Effector CD8-positive, alpha-beta T cell (primary cell): ENCODE measurements around the gene SIGLEC12.
"Not testable (repeated sequence)": the region's sequence is repeated elsewhere in the genome, so short reads cannot be mapped to it uniquely, and the experiment has no call there.

Experiments
- DNase-seq: peaks from one replicate; lab custom pipeline; 2025; lab: John Stamatoyannopoulos, UW

The SIGLEC12 gene

DNA sequence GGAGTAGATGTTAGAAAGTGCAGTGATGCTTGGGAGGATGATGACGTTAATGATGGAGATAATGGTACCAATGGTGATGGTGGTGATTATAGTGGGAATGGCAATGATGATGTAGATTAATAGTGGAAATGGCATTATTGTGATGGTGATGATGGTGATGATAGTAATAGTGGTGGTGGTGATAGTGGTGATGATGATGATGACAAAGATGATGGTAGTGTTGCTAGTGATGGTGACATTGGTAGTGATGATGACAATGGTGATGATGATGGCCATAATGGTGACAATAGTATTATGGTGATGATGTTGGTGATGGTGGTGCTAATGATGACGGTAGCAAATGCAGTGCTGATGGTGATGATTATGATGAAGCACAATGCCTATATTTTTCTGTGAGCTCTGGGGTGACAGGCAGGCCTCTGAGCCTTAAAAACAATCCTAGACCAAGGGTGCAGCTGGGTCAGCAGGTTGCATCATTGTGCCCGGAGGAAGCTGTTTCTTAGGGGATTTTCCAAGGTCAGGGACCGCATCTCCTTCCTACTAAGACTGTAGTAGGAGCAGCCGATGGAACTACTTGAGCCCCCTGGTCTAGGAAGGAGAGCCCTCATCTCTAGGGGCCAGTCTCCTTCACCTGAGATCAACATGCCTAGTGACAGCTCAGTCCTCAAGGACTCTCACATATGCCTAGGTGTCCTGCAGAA is 15.5 kb downstream of the SIGLEC12 start:
- DNase-seq = no peak

DNA sequence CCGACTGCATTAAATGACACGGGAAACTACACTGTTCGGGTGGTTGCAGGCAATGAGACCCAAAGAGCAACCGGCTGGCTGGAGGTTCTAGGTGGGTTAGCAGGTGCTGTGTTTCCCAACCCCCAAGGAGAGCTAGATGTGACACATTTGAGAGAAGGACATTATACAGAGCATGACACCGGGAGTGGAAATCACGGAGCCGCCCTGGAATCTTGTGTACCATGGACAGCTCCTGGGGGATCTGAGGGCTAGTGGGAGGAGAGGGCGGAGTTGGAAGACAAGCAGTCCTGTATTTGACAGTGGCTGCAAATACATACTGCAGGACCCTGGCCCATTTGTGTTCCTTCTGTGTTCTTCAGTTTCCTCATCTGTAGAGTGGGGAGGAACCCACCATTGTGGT is 21.0 kb downstream of the SIGLEC12 start:
- DNase-seq = no peak

DNA sequence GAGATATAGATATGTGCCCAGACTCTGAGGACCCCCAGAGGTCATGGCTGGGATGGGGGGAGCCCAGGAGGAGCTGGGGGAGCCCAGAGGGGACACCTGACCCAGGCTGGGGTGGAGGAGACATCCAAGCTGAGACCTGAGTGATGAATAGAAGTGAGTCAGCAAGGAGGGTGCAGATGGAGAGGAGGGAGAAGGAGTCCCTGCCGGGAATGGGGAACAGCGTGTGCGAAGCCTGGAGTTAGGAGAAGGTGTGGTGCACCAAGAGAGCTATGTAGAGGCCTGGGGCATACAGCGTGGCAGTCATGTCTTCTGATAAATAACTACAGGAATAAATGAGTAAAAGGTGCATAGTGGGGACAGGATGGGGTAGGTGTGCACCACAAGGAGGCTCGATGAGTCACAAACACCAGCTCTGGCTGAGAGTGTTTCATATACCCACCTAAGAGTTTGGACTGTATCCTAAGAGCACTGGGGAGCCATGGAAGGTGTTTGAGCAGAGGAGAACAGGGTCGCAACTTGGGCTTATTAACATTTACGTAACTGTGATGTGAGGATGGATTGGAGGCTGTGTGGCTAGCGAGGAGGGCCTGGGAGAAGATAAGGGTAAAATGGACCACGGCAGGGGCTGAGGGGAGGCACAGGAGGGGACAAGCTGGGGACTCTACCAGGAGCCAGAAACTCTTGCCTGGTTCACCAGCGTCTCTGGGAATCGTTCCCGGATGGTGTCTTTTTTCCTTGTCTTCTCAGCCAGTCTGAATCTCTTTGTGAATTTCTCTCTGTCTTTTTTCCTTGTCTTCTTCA is 21.9 kb downstream of the SIGLEC12 start:
- DNase-seq = no peak

DNA sequence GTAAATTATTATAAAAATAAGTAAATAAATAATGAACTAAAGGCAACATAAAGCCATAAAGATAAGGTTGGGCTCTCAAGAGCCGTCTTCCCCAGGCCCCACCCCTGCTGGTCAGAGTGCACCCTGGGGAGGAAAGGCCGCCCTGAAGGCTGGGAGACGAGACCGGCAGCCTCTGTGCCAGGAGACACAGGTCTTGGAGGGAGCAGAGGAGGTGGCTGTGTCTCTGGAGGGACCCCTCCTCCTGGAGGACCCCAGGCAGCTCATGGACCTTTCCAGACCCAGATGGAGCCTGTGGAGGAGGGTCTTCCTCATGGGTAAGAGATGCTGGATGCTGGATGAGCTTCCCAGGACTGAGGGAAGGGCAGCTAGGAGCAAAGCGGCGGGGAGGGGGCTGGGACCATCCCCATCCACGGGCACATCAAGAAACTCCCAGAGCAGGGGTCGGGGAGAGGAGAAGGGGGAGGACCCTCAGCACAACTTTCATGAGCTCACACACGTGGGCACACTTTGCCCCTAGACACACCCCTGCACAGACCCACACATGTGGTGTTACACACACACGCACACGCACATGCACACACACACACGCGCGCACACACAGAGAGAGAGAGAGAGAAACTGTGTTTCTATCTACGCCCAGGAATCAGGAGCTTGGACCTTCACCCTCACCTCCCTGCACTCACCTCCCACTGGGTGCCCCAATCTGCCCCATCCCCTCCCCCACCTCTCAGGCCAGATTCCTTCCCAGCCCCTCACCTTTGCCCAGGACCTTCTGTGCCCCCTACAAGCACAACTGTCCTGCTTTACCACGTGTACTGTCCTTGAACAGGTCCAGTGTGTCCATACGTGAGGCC is 23.0 kb downstream of the SIGLEC12 start, which contains the start of gene CEACAM18:
CEACAM18 (plus strand) TSS at position 159 of the 854 bp plus-strand sequence.
- DNase-seq = no peak

DNA sequence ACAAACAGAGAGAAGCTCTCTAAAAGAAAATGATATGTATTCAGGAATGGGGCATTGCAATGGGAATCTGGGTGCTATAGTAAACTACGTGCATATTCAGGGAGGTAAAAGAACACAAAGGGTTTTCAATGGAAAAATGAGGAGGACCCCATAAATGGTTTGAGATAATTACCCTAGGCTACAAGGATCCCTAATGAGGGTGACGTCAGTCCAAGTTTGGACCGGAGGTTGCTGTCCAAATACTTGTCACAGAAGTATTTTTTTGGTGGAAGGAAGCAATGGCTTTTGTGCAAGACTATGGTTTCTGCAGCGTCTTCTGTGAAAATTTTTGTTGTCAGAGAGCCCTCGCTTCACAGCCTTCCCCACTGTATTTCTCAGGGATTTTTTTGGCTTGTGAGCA is 24.3 kb downstream of the SIGLEC12 start:
- DNase-seq = no peak

DNA sequence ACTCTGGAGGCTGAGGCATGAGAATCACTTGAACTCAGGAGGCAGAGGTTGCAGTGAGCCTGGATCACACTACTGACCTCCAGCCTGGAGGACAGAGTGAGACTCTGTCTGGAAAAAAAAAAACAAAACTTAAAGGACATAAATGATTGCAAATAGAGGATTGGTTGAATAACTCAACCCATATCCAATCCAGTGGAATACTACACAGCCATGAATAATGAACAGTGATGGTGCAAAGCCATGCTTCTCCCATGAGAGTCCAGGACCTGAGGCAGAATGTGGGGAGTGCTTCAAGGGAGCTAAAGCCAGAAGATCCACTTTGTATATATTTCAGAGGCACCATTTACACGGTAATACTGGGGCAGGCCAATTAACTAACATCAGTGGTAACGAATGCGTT is 25.4 kb downstream of the SIGLEC12 start:
- DNase-seq = no peak

DNA sequence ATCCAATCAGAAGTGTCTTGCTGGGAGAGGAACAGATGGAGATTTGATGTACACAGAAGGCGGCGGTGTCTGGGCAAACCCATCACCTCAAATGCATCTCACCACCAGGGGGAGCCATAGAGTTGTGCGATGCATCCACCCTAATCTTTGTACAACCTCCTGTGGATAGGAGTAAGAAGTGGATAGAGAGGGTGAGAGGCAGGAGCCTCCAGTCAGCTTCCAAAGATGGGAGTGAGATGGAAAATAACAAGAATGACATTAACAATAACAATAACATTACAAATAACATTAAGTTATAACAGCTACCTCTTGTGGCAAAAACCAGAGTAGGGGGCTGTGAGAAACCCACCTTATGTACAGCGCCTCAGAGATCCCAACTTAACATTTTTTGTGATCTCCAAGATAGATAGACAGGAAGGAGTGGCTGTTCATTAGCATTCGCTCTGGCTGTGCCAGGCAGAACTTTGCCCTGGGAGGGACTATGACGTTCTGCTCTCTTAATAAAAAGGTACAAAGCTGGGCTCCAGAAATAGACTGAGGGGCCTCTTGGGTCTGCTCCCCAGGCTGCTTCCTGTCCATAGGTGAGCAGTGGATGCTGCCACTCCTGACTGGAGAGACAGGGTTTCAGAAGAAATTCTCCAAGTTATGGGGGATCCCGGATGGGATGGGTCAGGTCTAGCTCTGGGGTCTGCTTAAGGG is 28.4 kb downstream of the SIGLEC12 start:
- peak; percentile 68 for DNase-seq

DNA sequence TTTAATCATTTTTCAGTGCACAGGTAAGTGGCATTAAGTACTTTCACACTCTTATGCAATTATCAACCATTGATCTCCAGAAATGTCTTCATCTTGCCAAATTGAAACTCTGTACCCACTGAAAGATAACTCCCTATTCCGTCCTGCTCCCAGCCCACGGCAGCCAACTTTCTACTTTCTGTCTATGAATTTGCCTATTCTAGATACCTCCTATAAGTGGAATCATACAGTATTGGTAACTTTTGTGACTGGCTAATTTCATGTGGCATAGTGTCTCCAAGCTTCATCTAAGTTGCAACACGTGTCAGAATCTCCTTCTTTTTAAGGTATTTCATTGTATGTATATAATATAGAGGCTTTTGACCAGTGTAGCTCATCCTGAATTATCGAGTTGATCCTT is 29.0 kb downstream of the SIGLEC12 start:
- DNase-seq = no peak

DNA sequence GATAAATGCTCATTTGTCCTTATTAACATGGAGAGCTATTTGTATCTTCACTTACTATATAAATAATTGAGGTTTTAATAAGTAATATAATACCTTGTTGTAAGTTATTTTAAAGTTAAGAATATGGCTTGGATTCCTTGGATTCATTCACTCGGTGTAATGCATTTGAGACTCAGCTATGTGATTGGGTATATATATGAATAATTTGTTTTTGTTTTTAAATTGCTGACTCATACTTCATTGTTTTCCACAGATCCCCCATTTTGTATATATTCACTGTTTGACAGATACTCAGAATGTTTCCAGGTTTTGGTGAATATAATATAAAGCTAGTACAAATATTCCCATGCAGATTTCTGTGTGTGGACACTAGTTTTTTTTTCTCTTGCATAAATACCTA is 30.1 kb downstream of the SIGLEC12 start:
- no peak for DNase-seq

DNA sequence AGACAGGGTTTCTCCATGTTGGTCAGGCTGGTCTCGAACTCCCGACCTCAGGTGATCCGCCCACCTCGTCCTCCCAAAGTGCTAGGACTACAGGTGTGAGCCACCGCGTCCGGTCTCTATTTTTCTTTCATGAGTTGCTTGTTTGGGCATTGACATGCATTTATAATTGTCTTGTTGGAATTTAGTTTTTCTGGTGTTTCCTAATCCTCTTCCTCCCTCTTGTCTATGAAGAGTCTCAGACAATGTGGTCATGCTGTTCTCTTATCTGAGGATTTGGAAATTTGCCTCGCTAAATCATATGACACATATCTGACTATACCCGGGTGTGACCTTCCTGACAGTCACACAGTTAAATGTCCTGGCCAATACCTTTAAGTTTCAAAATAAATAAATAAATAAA is 30.6 kb downstream of the SIGLEC12 start:
- no peak for DNase-seq

DNA sequence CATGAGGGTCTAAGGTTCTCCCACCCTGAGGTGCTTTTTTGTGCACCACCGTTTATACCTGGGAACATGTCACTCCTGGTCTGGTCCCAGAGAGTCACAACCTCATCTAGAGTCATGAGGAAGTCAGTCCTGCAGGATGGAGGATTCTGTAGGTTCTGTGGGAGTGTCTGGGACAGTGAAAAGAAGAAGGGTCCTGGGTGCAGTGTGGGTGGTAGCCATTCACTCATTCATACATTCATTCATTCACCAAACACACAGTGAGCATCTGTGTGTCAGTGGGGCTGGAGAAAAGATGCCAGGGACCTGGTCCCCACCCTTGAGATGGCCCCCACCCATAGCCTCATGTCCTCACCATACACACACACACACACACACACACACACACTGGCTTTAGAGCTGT is 32.0 kb downstream of the SIGLEC12 start:
- DNase-seq = no peak

DNA sequence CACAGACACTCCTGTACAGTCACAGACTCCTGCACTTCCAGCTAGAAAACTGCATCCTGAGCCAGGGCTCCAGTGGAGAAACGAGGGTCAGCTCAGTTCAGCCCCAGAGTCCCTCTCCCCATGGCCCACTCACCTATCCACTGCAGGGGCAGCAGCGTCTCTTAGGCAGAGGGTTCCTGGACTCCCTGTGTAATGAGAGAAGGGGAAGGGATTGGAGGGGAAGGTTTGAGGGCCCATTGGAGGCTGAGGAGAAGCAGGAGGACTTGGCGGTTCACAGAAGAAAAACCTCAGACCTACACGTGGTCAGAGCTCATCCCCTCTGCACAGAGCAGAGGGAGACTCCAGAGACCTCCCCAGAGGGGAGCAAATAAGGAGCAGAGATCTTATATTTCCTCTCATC is 32.4 kb downstream of the SIGLEC12 start:
- DNase-seq = no peak

DNA sequence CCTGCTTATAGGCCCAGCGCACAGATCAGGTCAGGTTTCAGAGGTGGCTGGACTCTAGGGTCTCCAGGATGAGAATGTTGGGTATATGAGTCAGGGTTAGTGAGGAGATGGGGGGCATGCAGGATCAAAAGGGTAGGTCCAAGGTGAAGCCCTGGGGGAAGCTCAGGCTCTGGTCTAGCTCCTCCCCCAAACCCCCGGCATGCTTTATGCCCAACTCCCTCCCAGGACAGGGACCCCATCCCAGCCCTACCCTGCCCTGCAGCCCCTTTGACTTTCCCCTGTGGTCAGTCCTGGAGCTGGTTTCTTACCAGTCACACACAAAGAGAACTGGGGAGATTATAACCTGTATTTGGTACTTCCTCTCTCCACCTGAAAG is 33.1 kb downstream of the SIGLEC12 start:
- no peak for DNase-seq

DNA sequence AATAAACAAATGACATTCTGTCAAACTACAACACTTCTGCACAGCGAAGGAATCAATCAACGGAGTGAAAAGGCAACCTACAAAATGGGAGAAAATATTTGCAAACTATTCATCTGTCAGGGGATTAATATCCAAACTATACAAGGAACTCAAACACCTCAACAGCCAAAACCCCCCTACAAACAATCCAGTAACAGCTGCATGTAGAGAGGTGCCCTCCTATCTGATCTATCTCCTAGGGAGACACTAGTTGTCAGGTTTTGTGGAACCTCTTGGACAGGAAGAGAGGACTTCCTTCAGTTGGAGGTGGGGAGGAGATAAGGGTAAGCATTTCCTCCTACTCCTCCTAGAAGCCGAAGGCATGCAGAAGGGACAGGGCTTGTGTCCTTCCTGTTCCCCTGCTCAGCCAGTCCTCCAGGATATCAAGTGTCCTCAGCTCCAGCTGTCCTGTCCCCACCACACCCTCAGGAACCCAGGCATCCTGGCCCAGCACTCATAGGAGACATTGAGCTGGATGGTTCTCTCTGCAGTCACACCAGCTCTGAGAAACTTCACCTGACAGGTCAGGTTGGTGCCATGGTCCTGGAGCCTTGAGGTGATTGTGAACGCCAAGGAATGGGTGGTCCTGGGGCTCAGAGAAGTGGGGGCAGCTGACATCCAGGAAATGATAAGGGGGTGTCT is 33.6 kb downstream of the SIGLEC12 start:
- no peak for DNase-seq

DNA sequence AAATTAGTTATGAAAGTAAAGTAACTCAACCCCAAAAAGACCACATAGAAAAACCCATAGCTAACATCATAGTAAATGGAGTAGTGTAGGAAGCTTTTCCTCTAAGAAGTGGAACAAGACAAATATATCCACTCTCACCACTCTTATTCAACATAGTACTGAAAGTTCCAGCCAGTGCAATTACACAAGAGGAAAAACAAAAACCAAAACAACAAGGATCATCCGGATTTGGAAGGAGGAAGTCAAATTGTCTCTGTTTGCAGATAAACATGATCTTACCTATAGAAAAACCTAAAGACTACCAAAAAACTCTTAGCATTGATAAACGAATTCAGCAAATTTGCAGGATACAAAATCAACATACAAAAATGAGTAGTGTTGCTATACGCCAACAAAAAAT is 34.9 kb downstream of the SIGLEC12 start:
- no peak for DNase-seq

DNA sequence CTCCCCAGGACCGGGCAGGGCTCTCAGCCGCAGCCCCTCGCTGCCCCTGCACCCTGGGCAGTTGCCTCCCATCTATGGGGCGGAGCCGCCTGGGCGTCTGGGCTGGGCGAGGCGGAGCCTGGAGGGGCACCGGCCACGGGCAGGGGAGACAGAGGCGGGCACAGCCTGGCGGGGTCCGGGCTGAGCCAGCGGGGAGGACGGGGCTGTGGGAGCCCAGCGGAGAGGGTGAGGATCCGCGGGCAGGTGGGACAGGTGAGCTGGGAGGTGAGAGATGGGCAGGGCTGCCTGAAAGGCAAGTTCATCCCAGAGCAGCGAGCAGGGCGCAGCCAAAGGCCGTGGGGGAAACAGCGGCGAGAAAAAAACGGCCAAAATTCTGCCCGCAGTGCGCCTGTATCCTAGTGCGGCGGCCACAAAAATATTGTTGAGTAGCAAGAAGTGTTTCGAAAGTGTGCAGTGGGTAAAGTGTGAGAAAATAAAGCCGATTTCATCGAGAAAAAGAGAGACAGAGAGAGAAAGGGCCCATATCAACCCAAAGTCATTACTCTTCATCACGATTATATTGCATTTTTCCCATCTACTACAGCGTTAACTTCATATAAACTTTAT is 37.5 kb downstream of the SIGLEC12 start:
- DNase-seq = not testable (repeated sequence)

DNA sequence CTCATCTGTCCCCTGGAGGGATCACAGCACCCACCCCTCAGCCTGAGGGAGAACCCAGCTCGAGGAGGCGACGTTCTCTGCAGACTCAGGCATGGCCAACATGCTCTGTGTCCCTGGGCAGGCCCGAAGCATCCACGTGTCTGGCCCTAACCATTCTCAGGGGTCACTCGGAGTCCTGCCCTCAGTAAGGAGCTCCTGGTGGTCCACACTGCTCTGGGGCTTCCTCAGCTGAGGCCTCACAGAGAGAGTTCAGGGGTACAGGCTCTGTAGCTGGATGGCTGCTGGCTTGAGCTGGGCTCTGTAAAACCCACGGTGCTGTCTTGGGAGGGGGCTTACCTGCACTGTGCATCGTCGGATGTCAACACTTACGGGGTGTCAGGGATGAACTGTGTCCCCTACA is 38.9 kb downstream of the SIGLEC12 start:
- no peak for DNase-seq

DNA sequence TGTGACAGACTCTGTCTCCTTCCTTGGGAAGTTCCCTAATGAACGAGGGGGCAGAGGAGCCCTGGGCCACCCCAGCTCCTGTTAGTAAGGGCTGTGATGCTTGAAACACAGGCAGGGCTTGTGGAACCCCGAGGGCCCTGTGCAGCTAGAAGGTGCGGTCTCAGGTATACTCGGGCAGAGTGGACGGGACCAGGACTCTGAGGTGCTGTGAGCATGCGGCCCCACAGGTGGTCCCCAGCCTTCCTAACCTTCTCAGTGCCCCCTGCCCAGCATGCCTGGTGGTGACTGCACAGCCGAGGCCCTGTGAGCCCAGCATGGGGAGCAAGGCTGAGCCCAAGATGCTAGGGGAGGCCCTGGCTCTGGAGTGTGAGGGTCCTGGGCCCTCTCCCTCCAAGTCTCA is 39.3 kb downstream of the SIGLEC12 start:
- DNase-seq = no peak

DNA sequence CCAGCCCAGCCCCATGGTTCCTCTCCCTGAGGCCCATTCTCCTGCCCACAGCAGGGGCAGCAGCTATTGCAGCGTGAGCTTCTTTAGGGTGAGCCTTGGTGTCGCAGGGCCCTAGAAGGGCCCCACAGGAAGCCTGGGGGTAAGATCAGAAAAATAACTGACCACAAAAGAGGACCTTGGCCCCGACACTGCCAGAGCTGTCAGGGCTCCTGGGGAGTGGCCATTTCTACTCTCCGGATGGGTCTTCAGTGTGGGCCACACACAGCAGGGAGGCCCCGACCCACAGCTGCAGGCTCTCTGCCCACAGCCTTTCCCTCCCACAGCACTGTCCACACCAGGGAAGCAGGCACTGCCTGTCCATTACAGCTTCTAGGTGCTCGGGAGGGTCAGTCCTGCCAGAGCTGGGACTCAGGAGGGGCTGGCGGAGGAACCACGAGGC is 39.9 kb downstream of the SIGLEC12 start:
- no peak for DNase-seq

DNA sequence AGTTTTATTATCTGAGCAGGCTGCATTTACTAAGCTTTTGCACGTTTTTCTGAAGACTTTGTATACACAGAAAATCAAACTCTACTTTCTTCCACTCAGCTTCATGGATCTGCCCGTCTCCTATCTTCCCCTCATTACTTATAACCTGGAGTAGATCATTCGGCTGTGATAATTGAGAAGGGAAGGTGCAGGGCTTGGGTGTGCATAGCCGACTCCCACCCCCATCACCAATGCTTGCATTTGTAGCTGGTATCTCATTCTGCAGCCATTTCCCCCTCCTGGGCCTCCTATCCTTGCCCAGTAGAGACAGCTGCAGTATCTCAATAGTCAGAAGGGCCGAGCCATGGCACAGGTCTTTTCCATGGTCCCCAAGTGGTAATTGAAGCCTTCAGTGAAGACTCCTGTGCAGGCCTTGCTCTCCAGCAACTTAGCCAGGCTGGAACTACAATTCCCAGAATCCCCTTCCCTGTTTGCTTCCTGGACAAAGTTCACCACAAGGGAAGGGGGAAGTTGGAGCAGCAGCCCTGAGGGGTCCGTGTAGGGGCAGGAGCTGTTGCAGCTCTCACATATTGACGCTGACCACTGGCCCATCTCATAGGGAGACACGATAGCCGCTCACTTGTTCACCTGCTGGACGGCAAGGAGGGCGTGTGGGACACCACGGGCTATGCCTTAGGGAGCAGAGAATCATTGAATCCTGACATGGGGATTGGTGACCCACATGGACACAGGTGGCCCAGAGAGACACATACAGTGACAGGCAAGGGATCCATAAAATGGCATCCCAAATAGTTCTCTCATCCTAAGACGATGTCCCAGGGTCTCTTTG is 41.2 kb downstream of the SIGLEC12 start:
- no peak for DNase-seq
